SK-N-SH treated with all-trans-retinoic acid at 6 μM for 48 hours (cell line): Measurements from ENCODE around the gene CD163.

Experiments
- BACH2 ChIP-seq: fragments of 250-450 bp; sonication (Bioruptor Pico); IDR thresholded peaks from 2 replicates; pipeline ENCODE4 v1.9.0; 2021; ENCODE audit warnings: mild to moderate bottlenecking, borderline replicate concordance
- ESRRG ChIP-seq: fragments of 250-450 bp; sonication (Bioruptor Pico); IDR thresholded peaks from 2 replicates; pipeline ENCODE4 v1.6.1; 2021; ENCODE audit warnings: mild to moderate bottlenecking
- ISL1 ChIP-seq: fragments of 250-450 bp; sonication (Bioruptor Pico); IDR thresholded peaks from 2 replicates; pipeline ENCODE4 v2.1.2; 2022; ENCODE audit warnings: mild to moderate bottlenecking, moderate library complexity
- OSR1 ChIP-seq: fragments of 250-450 bp; sonication (Bioruptor Pico); IDR thresholded peaks from 2 replicates; pipeline ENCODE4 v1.8.0; 2022; ENCODE audit warnings: moderate library complexity, mild to moderate bottlenecking, inconsistent platforms
- RARB ChIP-seq: fragments of 250-450 bp; sonication (Bioruptor Pico); IDR thresholded peaks from 2 replicates; pipeline ENCODE4 v1.8.0; 2021; ENCODE audit warnings: mild to moderate bottlenecking, moderate library complexity
- SNAI2 ChIP-seq: fragments of 250-450 bp; sonication (Bioruptor Pico); IDR thresholded peaks from 2 replicates; pipeline ENCODE4 v1.5.0; 2020; ENCODE audit warnings: mild to moderate bottlenecking, moderate library complexity
- TCF4 ChIP-seq: fragments of 250-450 bp; sonication (Bioruptor Pico); IDR thresholded peaks from 2 replicates; pipeline ENCODE4 v1.8.0; 2021; ENCODE audit warnings: mild to moderate bottlenecking, moderate library complexity, borderline replicate concordance
- TOX ChIP-seq: fragments of 250-450 bp; sonication (Bioruptor Pico); IDR thresholded peaks from 2 replicates; pipeline ENCODE4 v1.8.0; 2021; ENCODE audit warnings: mild to moderate bottlenecking, moderate library complexity, borderline replicate concordance
- ZFP3 ChIP-seq: fragments of 250-450 bp; sonication (Bioruptor Pico); IDR thresholded peaks from 2 replicates; pipeline ENCODE4 v1.5.0; 2020; ENCODE audit warnings: mild to moderate bottlenecking, moderate library complexity
- ZFP30 ChIP-seq: fragments of 450-650 bp; formaldehyde crosslinking; IDR thresholded peaks from 2 replicates; pipeline ENCODE4 v1.5.0; 2022; ENCODE audit warnings: mild to moderate bottlenecking, moderate library complexity
- ZNF8 ChIP-seq: fragments of 450-650 bp; formaldehyde crosslinking; IDR thresholded peaks from 2 replicates; pipeline ENCODE4 v1.5.0; 2020; ENCODE audit warnings: mild to moderate bottlenecking, moderate library complexity
- TF ChIP-seq, protein P1 (sequence below): fragments of 250-450 bp; sonication (Bioruptor Pico); IDR thresholded peaks from 2 replicates; pipeline ENCODE4 v1.8.0; 2020; ENCODE audit warnings: mild to moderate bottlenecking, moderate library complexity, borderline replicate concordance
- TF ChIP-seq, protein P2 (sequence below): fragments of 250-450 bp; sonication (Bioruptor Pico); IDR thresholded peaks from 2 replicates; pipeline ENCODE4 v1.8.0; 2021; ENCODE audit warnings: low read depth, mild to moderate bottlenecking, moderate library complexity, borderline replicate concordance

DNA sequence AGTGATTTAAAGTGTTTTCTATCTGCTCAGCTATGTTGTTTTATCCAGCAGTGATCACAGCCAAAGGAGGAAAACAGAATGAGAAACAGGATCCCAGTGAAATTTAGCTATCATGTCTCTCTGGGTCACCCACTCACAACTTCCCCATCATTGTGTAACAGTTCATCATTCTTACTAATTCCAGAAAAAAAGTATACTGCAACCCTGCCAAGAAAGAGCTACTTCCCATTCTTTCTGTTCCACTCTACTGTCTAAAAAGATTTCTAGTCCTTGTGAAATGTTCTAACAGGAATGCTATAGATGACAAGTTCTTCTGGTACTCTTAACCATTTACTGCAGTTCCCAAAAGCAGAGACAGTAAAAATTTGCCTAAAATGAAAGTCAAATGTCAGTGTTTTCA lies 39.2 kb upstream of the CD163 start:
- TF ChIP-seq ESRRG (CRISPR knock-in tag) (no peak), OSR1 (no peak), SNAI2 (CRISPR knock-in tag) (no peak), TCF4 (CRISPR knock-in tag) (no peak), ZFP30 (CRISPR knock-in tag) (no peak), ZNF8 (CRISPR knock-in tag) (no peak), ISL1 (CRISPR knock-in tag) (no peak), RARB (no peak), BACH2 (CRISPR knock-in tag) (no peak), TOX (CRISPR knock-in tag) (no peak), ZFP3 (CRISPR knock-in tag) (no peak)
- TF ChIP-seq, protein P1, sequence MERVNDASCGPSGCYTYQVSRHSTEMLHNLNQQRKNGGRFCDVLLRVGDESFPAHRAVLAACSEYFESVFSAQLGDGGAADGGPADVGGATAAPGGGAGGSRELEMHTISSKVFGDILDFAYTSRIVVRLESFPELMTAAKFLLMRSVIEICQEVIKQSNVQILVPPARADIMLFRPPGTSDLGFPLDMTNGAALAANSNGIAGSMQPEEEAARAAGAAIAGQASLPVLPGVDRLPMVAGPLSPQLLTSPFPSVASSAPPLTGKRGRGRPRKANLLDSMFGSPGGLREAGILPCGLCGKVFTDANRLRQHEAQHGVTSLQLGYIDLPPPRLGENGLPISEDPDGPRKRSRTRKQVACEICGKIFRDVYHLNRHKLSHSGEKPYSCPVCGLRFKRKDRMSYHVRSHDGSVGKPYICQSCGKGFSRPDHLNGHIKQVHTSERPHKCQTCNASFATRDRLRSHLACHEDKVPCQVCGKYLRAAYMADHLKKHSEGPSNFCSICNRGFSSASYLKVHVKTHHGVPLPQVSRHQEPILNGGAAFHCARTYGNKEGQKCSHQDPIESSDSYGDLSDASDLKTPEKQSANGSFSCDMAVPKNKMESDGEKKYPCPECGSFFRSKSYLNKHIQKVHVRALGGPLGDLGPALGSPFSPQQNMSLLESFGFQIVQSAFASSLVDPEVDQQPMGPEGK (CRISPR knock-in tag), result no peak
- TF ChIP-seq, protein P2, sequence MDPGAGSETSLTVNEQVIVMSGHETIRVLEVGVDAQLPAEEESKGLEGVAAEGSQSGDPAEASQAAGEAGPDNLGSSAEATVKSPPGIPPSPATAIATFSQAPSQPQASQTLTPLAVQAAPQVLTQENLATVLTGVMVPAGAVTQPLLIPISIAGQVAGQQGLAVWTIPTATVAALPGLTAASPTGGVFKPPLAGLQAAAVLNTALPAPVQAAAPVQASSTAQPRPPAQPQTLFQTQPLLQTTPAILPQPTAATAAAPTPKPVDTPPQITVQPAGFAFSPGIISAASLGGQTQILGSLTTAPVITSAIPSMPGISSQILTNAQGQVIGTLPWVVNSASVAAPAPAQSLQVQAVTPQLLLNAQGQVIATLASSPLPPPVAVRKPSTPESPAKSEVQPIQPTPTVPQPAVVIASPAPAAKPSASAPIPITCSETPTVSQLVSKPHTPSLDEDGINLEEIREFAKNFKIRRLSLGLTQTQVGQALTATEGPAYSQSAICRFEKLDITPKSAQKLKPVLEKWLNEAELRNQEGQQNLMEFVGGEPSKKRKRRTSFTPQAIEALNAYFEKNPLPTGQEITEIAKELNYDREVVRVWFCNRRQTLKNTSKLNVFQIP (CRISPR knock-in tag), result no peak
